Heart left ventricle (tissue), 13 donors: Measurements from ENCODE around the gene PPP1R1C.

ENCODE experiments used
- POLR2A ChIP-seq, 2 donors: fragments of 450-650 bp; IDR thresholded peaks; one replicate each; pipeline ENCODE4 v1.6.1; 2017; ENCODE audit warnings: antibody characterized with exemption in 2 of 2, mild to moderate bottlenecking in 2 of 2, moderate library complexity in 2 of 2
- TF ChIP-seq, protein P1 (sequence below), 12 donors: fragments of 200-600 bp; sonication (generic) in 4 of 12; IDR thresholded peaks; one replicate each; pipeline versions ENCODE4 v1.5.0 to v1.8.0; 2018 to 2022; ENCODE audit warnings: antibody characterized with exemption in 12 of 12, mild to moderate bottlenecking in 5 of 12
- donor health status: ischemic (EF 13 %, LVEDD 7.1; RV severe dilation, severe dysfunction).
- donor health status: DM: no; HTN: yes; CAD: no.
- donor health status: DM: no; HTN: no; CAD: no.
- donor health status: ischemic (EF 25% LVEDD 6.9; RV normal size, moderate dysfunction).
- donor health status: ischemic (EF 25% LVEDD 5.7; RV mildly dilated, moderate dysfunction).
- donor health status: ischemic (EF 35%, LVEDD 5.7; RV mildly dilated, moderate dysfunction).
- donor health status: nonischemic (EF 11% LVEDD 7.7; RV severe dilation, severe dysfunction).
- donor health status: DM: yes; HTN: yes; CAD: no.
- donor health status: PGD.
- donor health status: ischemic (EF 29% LVEDD 5.4; RV normal size, mild dysfunction).
- donor health status: nonischemic (EF 23%, LVEDD 6.1; RV moderate dilation, normal function).

DNA sequence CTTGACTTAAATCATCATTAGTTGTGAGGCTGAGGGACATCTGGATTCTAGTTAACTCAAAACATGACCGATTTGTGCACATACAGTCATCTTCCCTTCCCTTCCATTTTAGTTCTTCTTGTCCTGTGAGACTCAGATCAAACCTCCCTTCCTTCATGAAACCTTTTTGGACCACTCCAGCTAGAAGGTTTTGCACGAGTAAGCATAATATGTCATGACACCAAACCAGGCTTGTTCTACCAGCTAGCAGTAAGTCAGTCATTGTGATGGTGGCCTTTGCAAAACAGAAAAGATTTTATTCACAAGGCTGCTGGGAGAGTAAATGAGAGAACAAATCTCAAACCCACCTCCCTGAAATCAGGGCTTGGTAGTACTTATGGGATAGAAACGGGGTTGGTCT lies 14.3 kb downstream of the PPP1R1C start:
- TF ChIP-seq, protein P1, sequence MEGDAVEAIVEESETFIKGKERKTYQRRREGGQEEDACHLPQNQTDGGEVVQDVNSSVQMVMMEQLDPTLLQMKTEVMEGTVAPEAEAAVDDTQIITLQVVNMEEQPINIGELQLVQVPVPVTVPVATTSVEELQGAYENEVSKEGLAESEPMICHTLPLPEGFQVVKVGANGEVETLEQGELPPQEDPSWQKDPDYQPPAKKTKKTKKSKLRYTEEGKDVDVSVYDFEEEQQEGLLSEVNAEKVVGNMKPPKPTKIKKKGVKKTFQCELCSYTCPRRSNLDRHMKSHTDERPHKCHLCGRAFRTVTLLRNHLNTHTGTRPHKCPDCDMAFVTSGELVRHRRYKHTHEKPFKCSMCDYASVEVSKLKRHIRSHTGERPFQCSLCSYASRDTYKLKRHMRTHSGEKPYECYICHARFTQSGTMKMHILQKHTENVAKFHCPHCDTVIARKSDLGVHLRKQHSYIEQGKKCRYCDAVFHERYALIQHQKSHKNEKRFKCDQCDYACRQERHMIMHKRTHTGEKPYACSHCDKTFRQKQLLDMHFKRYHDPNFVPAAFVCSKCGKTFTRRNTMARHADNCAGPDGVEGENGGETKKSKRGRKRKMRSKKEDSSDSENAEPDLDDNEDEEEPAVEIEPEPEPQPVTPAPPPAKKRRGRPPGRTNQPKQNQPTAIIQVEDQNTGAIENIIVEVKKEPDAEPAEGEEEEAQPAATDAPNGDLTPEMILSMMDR (IDR thresholded peaks at IDR 0.05): no peak
- no peak for TF ChIP-seq POLR2A (IDR thresholded peaks at IDR 0.05)
